Gastrocnemius medialis (tissue), 4 donors: ENCODE results near the gene RSKR. TPM values are rescaled to one million over a fixed set of nuclear protein-coding genes. Genes with fewer than 3 reads are reported as not detected.
A peak's percentile ranks its signal among the peaks of the same experiment; 100 is the strongest.

Experiments
- ATAC-seq, 2 donors: fragments of 150-250 bp; one replicate each; pipeline ENCODE4 v1.9.1; 2016
- DNase-seq, 2 donors: peaks; one replicate each; pipeline ENCODE4 v3.0.0-alpha.2; 2019
- H3K27ac ChIP-seq, 4 donors: fragments of 200-600 bp; sonication (generic); 1 replicate in 1 of 4; 2 replicates in 3 of 4; pipeline ENCODE4 v1.5.1; 2016 to 2018; ENCODE audit warnings: mild to moderate bottlenecking in 2 of 4, moderate library complexity in 1 of 4
- H3K27me3 ChIP-seq, 3 donors: fragments of 200-600 bp; sonication (generic) in 2 of 3; 1 replicate in 1 of 3; 2 replicates in 2 of 3; pipeline versions ENCODE4 v1.5.1 to v1.6.0; 2016 to 2019; ENCODE audit warnings: mild to moderate bottlenecking in 1 of 3, moderate library complexity in 1 of 3
- H3K36me3 ChIP-seq, 2 donors: fragments of 200-600 bp; sonication (generic) in 1 of 2; one replicate each; pipeline ENCODE4 v1.5.1; 2017 to 2018
- H3K4me1 ChIP-seq, 2 donors: fragments of 200-600 bp; sonication (generic) in 1 of 2; one replicate each; pipeline ENCODE4 v1.5.1; 2016 to 2017; ENCODE audit warnings: mild to moderate bottlenecking in 2 of 2
- H3K4me3 ChIP-seq, 4 donors: fragments of 200-600 bp; sonication (generic) in 3 of 4; 1 replicate in 1 of 4; 2 replicates in 3 of 4; pipeline ENCODE4 v1.5.1; 2016 to 2019; ENCODE audit warnings: mild to moderate bottlenecking in 2 of 4
- H3K9me3 ChIP-seq, 3 donors: fragments of 200-600 bp; sonication (generic) in 2 of 3; 1 replicate in 1 of 3; 2 replicates in 2 of 3; pipeline ENCODE4 v1.5.1; 2016 to 2019
- CTCF ChIP-seq, 5 experiments: fragments of 450-650 bp in 3 of 5; fragments of 200-600 bp in 2 of 5; sonication (generic) in 2 of 5; IDR thresholded peaks in 4 of 5; conservative IDR thresholded peaks in 1 of 5; 1 replicate in 4 of 5; 2 replicates in 1 of 5; pipeline ENCODE4 v1.5.1; 2016 to 2019; ENCODE audit warnings: antibody characterized with exemption in 5 of 5, mild to moderate bottlenecking in 3 of 5, moderate library complexity in 3 of 5
- POLR2A ChIP-seq, 2 donors: fragments of 450-650 bp; IDR thresholded peaks; one replicate each; pipeline ENCODE4 v1.6.1; 2017; ENCODE audit warnings: antibody characterized with exemption in 2 of 2, mild to moderate bottlenecking in 2 of 2, moderate library complexity in 2 of 2
- in situ Hi-C, 4 donors: fragments of 200-750 bp; cut with MboI; loops; one replicate each; pipeline versions ENCODE4 v1.15.0 to v1.8.0; 2017; ENCODE audit warnings: low sequenced_read_pairs in 4 of 4
- intact Hi-C: fragments of 100-400 bp; cut with DNase I; formaldehyde crosslinking; loops from one replicate; pipeline ENCODE4 v1.15.1; 2023; ENCODE audit warnings: low total_unique reads
- total RNA-seq, 4 donors: library from RNA; depleted of rRNA; stranded (reverse); fragments of >200 nt; gene quantifications; one replicate each; pipeline versions ENCODE4 v1.1.0 to v1.2.3, GENCODE V29; 2016

Gene RSKR
- total RNA-seq, 4 donors from 2014 or later: 1.8 to 10.1 (median 2.8) TPM

- intact Hi-C loops: loop anchor here (10.0 kb wide), 1 partner anchor 381 kb away; no protein-coding TSS in a partner anchor
- in situ Hi-C loops: loop anchor here in 1 of 4 donors (10.0 kb wide), 1 partner anchor 121 kb away; no protein-coding TSS in a partner anchor
- Histone ChIP-seq H3K36me3 (peaks cover 0 to 82% of the 10 kb centered on the region in 2 donors), H3K27me3 (no peaks in the 10 kb centered on the region), H3K4me1 (no peaks in the 10 kb centered on the region), H3K4me3 (no peak overlapping the region), H3K9me3 (no peaks in the 10 kb centered on the region), H3K27ac (no peak overlapping the region)
- DNase-seq: no peak
- ATAC-seq: no peak
- TF ChIP-seq CTCF (IDR thresholded peaks at IDR 0.05 in 4 of 5, conservative IDR thresholded peaks at IDR 0.05 in 1 of 5): no peak
- no peak for TF ChIP-seq POLR2A (IDR thresholded peaks at IDR 0.05)
Observed at GRCh38 chr17:28616281-28616680, 2.3 kb upstream of the RSKR start.

GRCh38 chr17:28615260-28615940, 1.4 kb upstream of the RSKR start:
- DNase-seq: no peak
- no peaks in the 10 kb centered on the region for H3K27me3 ChIP-seq
- H3K4me3 ChIP-seq: no peak overlapping the region
- H3K27ac ChIP-seq: no peak overlapping the region
- ATAC-seq: no peak
- peaks cover 0 to 82% of the 10 kb centered on the region in 2 donors for H3K36me3 ChIP-seq
- TF ChIP-seq POLR2A (IDR thresholded peaks at IDR 0.05) (no peak), CTCF (IDR thresholded peaks at IDR 0.05 in 4 of 5, conservative IDR thresholded peaks at IDR 0.05 in 1 of 5) (no peak)
- intact Hi-C loops: loop anchor here (10.0 kb wide), 1 partner anchor 381 kb away; no protein-coding TSS in a partner anchor
- H3K4me1 ChIP-seq: no peaks in the 10 kb centered on the region
- in situ Hi-C loops: loop anchor here in 1 of 4 donors (10.0 kb wide), 1 partner anchor 121 kb away; no protein-coding TSS in a partner anchor
- no peaks in the 10 kb centered on the region for H3K9me3 ChIP-seq

- Histone ChIP-seq H3K4me3 (no peak overlapping the region), H3K36me3 (peaks cover 0 to 67% of the 10 kb centered on the region in 2 donors), H3K9me3 (no peaks in the 10 kb centered on the region), H3K27me3 (no peaks in the 10 kb centered on the region), H3K27ac (no peak overlapping the region), H3K4me1 (no peaks in the 10 kb centered on the region)
- TF ChIP-seq CTCF (IDR thresholded peaks at IDR 0.05 in 4 of 5, conservative IDR thresholded peaks at IDR 0.05 in 1 of 5): peak in 4 of 5 experiments; percentile 33 to 60 (median 40)
- TF ChIP-seq POLR2A (IDR thresholded peaks at IDR 0.05): no peak
- intact Hi-C loops (loop anchor here (1.0 to 10.0 kb wide), 2 partner anchors 119 to 378 kb away; no protein-coding TSS in a partner anchor), in situ Hi-C loops (loop anchor here in 1 of 4 donors (10.0 kb wide), 1 partner anchor 118 kb away; no protein-coding TSS in a partner anchor)
- DNase-seq (no peak), ATAC-seq (no peak)
Observed at GRCh38 chr17:28612936-28613872, 781 bp downstream of the RSKR start.

GRCh38 chr17:28612531-28612930, 1.5 kb downstream of the RSKR start:
- no peak overlapping the region for H3K4me3 ChIP-seq
- no peak overlapping the region for H3K27ac ChIP-seq
- H3K36me3 ChIP-seq: peaks cover 0 to 61% of the 10 kb centered on the region in 2 donors
- no peaks in the 10 kb centered on the region for H3K27me3 ChIP-seq
- no peak for DNase-seq
- H3K4me1 ChIP-seq: no peaks in the 10 kb centered on the region
- TF ChIP-seq CTCF (IDR thresholded peaks at IDR 0.05 in 4 of 5, conservative IDR thresholded peaks at IDR 0.05 in 1 of 5) (no peak), POLR2A (IDR thresholded peaks at IDR 0.05) (no peak)
- in situ Hi-C loops (loop anchor here in 1 of 4 donors (10.0 kb wide), 1 partner anchor 118 kb away; no protein-coding TSS in a partner anchor), intact Hi-C loops (loop anchor here (10.0 kb wide), 1 partner anchor 378 kb away; no protein-coding TSS in a partner anchor)
- no peaks in the 10 kb centered on the region for H3K9me3 ChIP-seq
- no peak for ATAC-seq
